Gastroesophageal sphincter (tissue), 4 donors: ENCODE measurements around the gene OSTC. TPM values are rescaled to one million over a fixed set of nuclear protein-coding genes. Genes with fewer than 3 reads are reported as not detected.

Experiments used
- ATAC-seq: fragments of 150-250 bp; one replicate; pipeline ENCODE4 v1.9.1; 2016; ENCODE audit warnings: mild to moderate bottlenecking, moderate library complexity
- H3K27ac ChIP-seq, 4 donors: fragments of 200-600 bp; sonication (generic) in 3 of 4; 1 replicate in 3 of 4; 2 replicates in 1 of 4; pipeline ENCODE4 v1.5.1; 2016 to 2019
- H3K27me3 ChIP-seq: fragments of 200-600 bp; sonication (generic); one replicate; pipeline ENCODE4 v1.5.1; 2019
- H3K36me3 ChIP-seq, 2 donors: fragments of 200-600 bp; sonication (generic); one replicate each; pipeline ENCODE4 v1.5.1; 2019; ENCODE audit warnings: control low read depth in 1 of 2
- H3K4me1 ChIP-seq, 3 donors: fragments of 200-600 bp; sonication (generic); 1 replicate in 2 of 3; 2 replicates in 1 of 3; pipeline ENCODE4 v1.5.1; 2016 to 2019; ENCODE audit warnings: control low read depth in 2 of 3
- H3K4me3 ChIP-seq, 2 donors: fragments of 200-600 bp; sonication (generic); one replicate each; pipeline ENCODE4 v1.5.1; 2019; ENCODE audit warnings: mild to moderate bottlenecking in 1 of 2, moderate library complexity in 1 of 2
- H3K9me3 ChIP-seq, 3 donors: fragments of 200-600 bp; sonication (generic); one replicate each; pipeline ENCODE4 v1.5.1; 2017 to 2019; ENCODE audit warnings: control low read depth in 2 of 3
- EP300 ChIP-seq: sonication (generic); formaldehyde crosslinking; IDR thresholded peaks from one replicate; pipeline ENCODE4 v1.6.1; 2017; ENCODE audit warnings: antibody characterized with exemption, mild to moderate bottlenecking
- POLR2A ChIP-seq, 2 donors: fragments of 450-650 bp; IDR thresholded peaks; one replicate each; pipeline ENCODE4 v1.6.1; 2017; ENCODE audit warnings: antibody characterized with exemption in 2 of 2, mild to moderate bottlenecking in 2 of 2, moderate library complexity in 1 of 2
- POLR2AphosphoS5 ChIP-seq: sonication (generic); formaldehyde crosslinking; IDR thresholded peaks from one replicate; pipeline ENCODE4 v1.6.1; 2017; ENCODE audit warnings: antibody characterized with exemption
- WGBS, 2 donors: methylation state at CpG; one replicate each; pipeline ENCODE4 v1.1.5; 2018; ENCODE audit warnings: low coverage in 1 of 2; 5-methylcytosine and 5-hydroxymethylcytosine counted together
- small RNA-seq, 4 donors: library from RNA; depleted of rRNA; stranded (forward); fragments of <200 nt; gene quantifications; one replicate each; pipeline ENCODE3, GENCODE V24; 2016
- total RNA-seq, 4 donors: library from RNA; depleted of rRNA; stranded (reverse); fragments of >200 nt; gene quantifications; one replicate each; pipeline ENCODE4 v1.1.0, GENCODE V29; 2016
- TF ChIP-seq, protein P1 (sequence below), 4 experiments: fragments of 200-600 bp in 2 of 4; fragments of 450-650 bp in 2 of 4; sonication (generic) in 1 of 4; IDR thresholded peaks; one replicate each; pipeline ENCODE4 v1.5.1; 2017 to 2019; ENCODE audit warnings: antibody characterized with exemption in 4 of 4, mild to moderate bottlenecking in 2 of 4, moderate library complexity in 2 of 4

OSTC gene
- total RNA-seq, 4 donors from 2014 or later: 30.9 to 62.1 (median 46.7) TPM

DNA sequence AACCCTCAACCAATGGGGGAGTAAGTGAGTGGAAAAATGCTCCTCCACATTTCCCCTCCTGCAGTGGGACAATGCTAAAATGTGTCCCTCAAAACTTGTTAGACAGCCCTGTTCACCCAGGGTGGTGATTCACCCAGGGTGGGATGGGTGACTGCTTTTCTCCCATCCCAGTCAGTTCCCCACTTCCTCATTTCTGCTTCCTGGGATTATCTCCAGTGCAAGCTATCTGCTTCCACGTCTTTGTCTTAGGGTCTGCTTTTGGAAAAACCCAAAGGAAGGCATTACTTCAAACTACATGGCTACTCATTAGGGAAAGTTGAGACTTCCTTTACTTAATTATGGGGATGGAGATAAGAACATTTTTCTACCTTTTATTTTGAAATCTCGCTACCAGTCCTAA lies 67.0 kb downstream of the OSTC start:
- no peak for ATAC-seq
- no peaks in the 10 kb centered on the region for H3K27me3 ChIP-seq
- WGBS, 2 donors: 86 to 88% methylated on average over 2 of the region's 2 CpGs
- H3K36me3 ChIP-seq: no peaks in the 10 kb centered on the region
- no peaks in the 10 kb centered on the region for H3K4me1 ChIP-seq
- H3K4me3 ChIP-seq: no peak overlapping the region
- TF ChIP-seq EP300 (no peak), POLR2AphosphoS5 (no peak), POLR2A (IDR thresholded peaks at IDR 0.05) (no peak)
- TF ChIP-seq, protein P1, sequence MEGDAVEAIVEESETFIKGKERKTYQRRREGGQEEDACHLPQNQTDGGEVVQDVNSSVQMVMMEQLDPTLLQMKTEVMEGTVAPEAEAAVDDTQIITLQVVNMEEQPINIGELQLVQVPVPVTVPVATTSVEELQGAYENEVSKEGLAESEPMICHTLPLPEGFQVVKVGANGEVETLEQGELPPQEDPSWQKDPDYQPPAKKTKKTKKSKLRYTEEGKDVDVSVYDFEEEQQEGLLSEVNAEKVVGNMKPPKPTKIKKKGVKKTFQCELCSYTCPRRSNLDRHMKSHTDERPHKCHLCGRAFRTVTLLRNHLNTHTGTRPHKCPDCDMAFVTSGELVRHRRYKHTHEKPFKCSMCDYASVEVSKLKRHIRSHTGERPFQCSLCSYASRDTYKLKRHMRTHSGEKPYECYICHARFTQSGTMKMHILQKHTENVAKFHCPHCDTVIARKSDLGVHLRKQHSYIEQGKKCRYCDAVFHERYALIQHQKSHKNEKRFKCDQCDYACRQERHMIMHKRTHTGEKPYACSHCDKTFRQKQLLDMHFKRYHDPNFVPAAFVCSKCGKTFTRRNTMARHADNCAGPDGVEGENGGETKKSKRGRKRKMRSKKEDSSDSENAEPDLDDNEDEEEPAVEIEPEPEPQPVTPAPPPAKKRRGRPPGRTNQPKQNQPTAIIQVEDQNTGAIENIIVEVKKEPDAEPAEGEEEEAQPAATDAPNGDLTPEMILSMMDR (IDR thresholded peaks at IDR 0.05): no peak
- no peaks in the 10 kb centered on the region for H3K9me3 ChIP-seq
- H3K27ac ChIP-seq: no peak overlapping the region

Small RNAs within 50 kb of the gene (small RNA-seq; reads per million reads assigned to genes)
- gene RNU6-431P: 0 reads per million in 4 donors

Other genes with a start within 250 kb of the OSTC start
- gene RPL34, start 30.0 kb upstream of the OSTC start, total RNA-seq: 1,000 to 10,000 TPM in 2 of 4 donors, 100 to 1,000 TPM in 2; 549 to 1,430 (median 998) TPM
- gene ETNPPL, start 112.5 kb downstream of the OSTC start, total RNA-seq: not detected